GM19324 (cell line): Measurements from ENCODE around the gene SLC2A8.

Experiments
- ATAC-seq: cut with Tn5 transposase; IDR thresholded peaks from one replicate; pipeline ENCODE4 v1.9.1; 2021; ENCODE audit warnings: mild to moderate bottlenecking, moderate library complexity; ENCODE audit not compliant: unreplicated experiment, low FRiP score

The SLC2A8 gene

GRCh38 chr9:127370672-127371648, 26.0 kb upstream of the SLC2A8 start:
- no peak for ATAC-seq

- no peak for ATAC-seq
Measured at GRCh38 chr9:127380479-127380878, 16.5 kb upstream of the SLC2A8 start.

GRCh38 chr9:127382541-127382940, 14.4 kb upstream of the SLC2A8 start:
- no peak for ATAC-seq

- no peak for ATAC-seq
Measured at GRCh38 chr9:127384016-127384730, 12.8 kb upstream of the SLC2A8 start.

- ATAC-seq, result no peak
Measured at GRCh38 chr9:127384901-127385300, 12.1 kb upstream of the SLC2A8 start.

- ATAC-seq, result no peak
Measured at GRCh38 chr9:127386249-127386648, 10.7 kb upstream of the SLC2A8 start.

GRCh38 chr9:127386981-127387380, 10.0 kb upstream of the SLC2A8 start:
- no peak for ATAC-seq

- ATAC-seq, result no peak
Measured at GRCh38 chr9:127388037-127388855, 8.7 kb upstream of the SLC2A8 start.

GRCh38 chr9:127388856-127389238, 8.1 kb upstream of the SLC2A8 start:
- ATAC-seq, result no peak

- no peak for ATAC-seq
Measured at GRCh38 chr9:127389381-127390247, 7.4 kb upstream of the SLC2A8 start.

GRCh38 chr9:127390248-127390545, 6.8 kb upstream of the SLC2A8 start:
- no peak for ATAC-seq

GRCh38 chr9:127390563-127390962, 6.4 kb upstream of the SLC2A8 start:
- no peak for ATAC-seq

- no peak for ATAC-seq
Measured at GRCh38 chr9:127392166-127392565, 4.8 kb upstream of the SLC2A8 start.

GRCh38 chr9:127392976-127393375, 4.0 kb upstream of the SLC2A8 start:
- ATAC-seq, result no peak

- ATAC-seq, result no peak
Measured at GRCh38 chr9:127393645-127394044, 3.3 kb upstream of the SLC2A8 start.

GRCh38 chr9:127395497-127396252, 1.3 kb upstream of the SLC2A8 start:
- ATAC-seq, result no peak

- ATAC-seq, result no peak
Measured at GRCh38 chr9:127396253-127396807, 639 bp upstream of the SLC2A8 start.

GRCh38 chr9:127397646-127398274, 791 bp downstream of the SLC2A8 start:
- no peak for ATAC-seq

- ATAC-seq, result no peak
Measured at GRCh38 chr9:127398275-127398647, 1.3 kb downstream of the SLC2A8 start.
